Loucy (cell line): ENCODE measurements around the gene BCHE.

Experiments
- H2AFZ ChIP-seq: fragments of 200-600 bp; sonication (generic); 2 replicates; pipeline ENCODE4 v1.6.0; 2016; ENCODE audit warnings: antibody characterized with exemption, mild to moderate bottlenecking, low read length, moderate library complexity
- H3F3A ChIP-seq: fragments of 200-600 bp; 2 replicates; pipeline ENCODE4 v1.6.0; 2016; ENCODE audit warnings: antibody characterized with exemption, low read depth, mild to moderate bottlenecking
- H3K27me3 ChIP-seq: fragments of 200-600 bp; sonication (generic); 2 replicates; pipeline ENCODE4 v1.6.1; 2014; ENCODE audit warnings: low read length, mild to moderate bottlenecking; ENCODE audit not compliant: insufficient read depth, poor library complexity, severe bottlenecking
- H3K36me3 ChIP-seq: fragments of 200-600 bp; sonication (generic); 2 replicates; pipeline ENCODE4 v1.6.1; 2016; ENCODE audit warnings: low read length; ENCODE audit not compliant: insufficient read depth
- H3K4me1 ChIP-seq: fragments of 200-600 bp; sonication (generic); 2 replicates; pipeline ENCODE4 v1.5.1; 2014; ENCODE audit warnings: low read length, mild to moderate bottlenecking; ENCODE audit not compliant: insufficient read depth, poor library complexity, severe bottlenecking
- H3K4me2 ChIP-seq: fragments of 200-600 bp; sonication (generic); 2 replicates; pipeline ENCODE4 v1.6.0; 2014; ENCODE audit warnings: antibody characterized with exemption, low read length, low read depth, mild to moderate bottlenecking; ENCODE audit not compliant: poor library complexity, severe bottlenecking
- H3K4me3 ChIP-seq: fragments of 200-600 bp; sonication (generic); 2 replicates; pipeline ENCODE4 v1.5.1; 2014; ENCODE audit warnings: low read length, mild to moderate bottlenecking, mixed read lengths; ENCODE audit not compliant: poor library complexity, severe bottlenecking
- H3K79me2 ChIP-seq: fragments of 200-600 bp; sonication (generic); 2 replicates; pipeline ENCODE4 v1.6.1; 2014; ENCODE audit warnings: low read length; ENCODE audit not compliant: insufficient read depth
- H3K9ac ChIP-seq: fragments of 200-600 bp; sonication (generic); 2 replicates; pipeline ENCODE4 v1.6.0; 2014; ENCODE audit warnings: mild to moderate bottlenecking, low read depth, low read length, moderate library complexity; ENCODE audit not compliant: poor library complexity, severe bottlenecking
- H3K9me2 ChIP-seq: fragments of 200-600 bp; sonication (generic); replicated peaks from 2 replicates; pipeline ENCODE4 v1.6.1; 2016; ENCODE audit warnings: low read depth, low read length, mixed read lengths
- H3K9me3 ChIP-seq: fragments of 200-600 bp; sonication (generic); 2 replicates; pipeline ENCODE4 v1.6.1; 2014; ENCODE audit warnings: mild to moderate bottlenecking, antibody characterized with exemption, low read length, low read depth; ENCODE audit not compliant: insufficient read depth
- H4K20me1 ChIP-seq: fragments of 200-600 bp; sonication (generic); 2 replicates; pipeline ENCODE4 v1.6.0; 2014; ENCODE audit warnings: antibody characterized with exemption, low read length, mild to moderate bottlenecking; ENCODE audit not compliant: insufficient read depth, poor library complexity, severe bottlenecking
- EZH2phosphoT487 ChIP-seq: fragments of 200-600 bp; IDR thresholded peaks from 2 replicates; pipeline ENCODE4 v1.6.1; 2018; ENCODE audit warnings: antibody characterized with exemption, mild to moderate bottlenecking, moderate library complexity, borderline replicate concordance
- TF ChIP-seq, protein P1 (sequence below): fragments of 200-600 bp; sonication (generic); conservative IDR thresholded peaks from 2 replicates; pipeline ENCODE4 v1.5.1; 2014; ENCODE audit warnings: mild to moderate bottlenecking, antibody characterized with exemption, low read length

The BCHE gene

DNA sequence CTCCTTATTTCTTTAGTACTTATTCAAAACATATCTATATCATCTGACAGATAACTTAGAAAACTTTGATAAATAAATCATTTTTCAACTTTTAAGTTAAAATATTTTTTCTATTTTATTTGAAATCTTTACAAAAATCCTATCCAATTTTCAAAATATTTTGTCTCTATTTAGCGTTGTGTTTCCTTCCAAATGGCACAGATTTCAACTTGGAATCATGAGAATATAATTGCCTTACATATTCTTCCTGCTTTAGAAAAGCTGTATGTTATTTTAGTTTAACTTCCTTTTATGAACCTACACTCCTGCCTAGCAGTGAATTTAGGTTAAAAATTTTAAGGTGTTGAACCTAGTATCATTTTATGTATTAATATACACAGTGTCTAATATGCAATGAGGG lies 38.2 kb downstream of the BCHE start:
- Histone ChIP-seq H3K9ac (no peak overlapping the region), H2AFZ (no peak overlapping the region), H3K4me3 (no peak overlapping the region), H3K9me3 (no peaks in the 10 kb centered on the region), H3K79me2 (no peaks in the 10 kb centered on the region), H3K27me3 (no peaks in the 10 kb centered on the region), H3K9me2 (no peaks in the 10 kb centered on the region), H3K4me2 (no peak overlapping the region), H3F3A (no peaks in the 10 kb centered on the region), H4K20me1 (no peaks in the 10 kb centered on the region), H3K36me3 (no peaks in the 10 kb centered on the region), H3K4me1 (no peaks in the 10 kb centered on the region)
- no peak for TF ChIP-seq EZH2phosphoT487
- TF ChIP-seq, protein P1, sequence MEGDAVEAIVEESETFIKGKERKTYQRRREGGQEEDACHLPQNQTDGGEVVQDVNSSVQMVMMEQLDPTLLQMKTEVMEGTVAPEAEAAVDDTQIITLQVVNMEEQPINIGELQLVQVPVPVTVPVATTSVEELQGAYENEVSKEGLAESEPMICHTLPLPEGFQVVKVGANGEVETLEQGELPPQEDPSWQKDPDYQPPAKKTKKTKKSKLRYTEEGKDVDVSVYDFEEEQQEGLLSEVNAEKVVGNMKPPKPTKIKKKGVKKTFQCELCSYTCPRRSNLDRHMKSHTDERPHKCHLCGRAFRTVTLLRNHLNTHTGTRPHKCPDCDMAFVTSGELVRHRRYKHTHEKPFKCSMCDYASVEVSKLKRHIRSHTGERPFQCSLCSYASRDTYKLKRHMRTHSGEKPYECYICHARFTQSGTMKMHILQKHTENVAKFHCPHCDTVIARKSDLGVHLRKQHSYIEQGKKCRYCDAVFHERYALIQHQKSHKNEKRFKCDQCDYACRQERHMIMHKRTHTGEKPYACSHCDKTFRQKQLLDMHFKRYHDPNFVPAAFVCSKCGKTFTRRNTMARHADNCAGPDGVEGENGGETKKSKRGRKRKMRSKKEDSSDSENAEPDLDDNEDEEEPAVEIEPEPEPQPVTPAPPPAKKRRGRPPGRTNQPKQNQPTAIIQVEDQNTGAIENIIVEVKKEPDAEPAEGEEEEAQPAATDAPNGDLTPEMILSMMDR = no peak

DNA sequence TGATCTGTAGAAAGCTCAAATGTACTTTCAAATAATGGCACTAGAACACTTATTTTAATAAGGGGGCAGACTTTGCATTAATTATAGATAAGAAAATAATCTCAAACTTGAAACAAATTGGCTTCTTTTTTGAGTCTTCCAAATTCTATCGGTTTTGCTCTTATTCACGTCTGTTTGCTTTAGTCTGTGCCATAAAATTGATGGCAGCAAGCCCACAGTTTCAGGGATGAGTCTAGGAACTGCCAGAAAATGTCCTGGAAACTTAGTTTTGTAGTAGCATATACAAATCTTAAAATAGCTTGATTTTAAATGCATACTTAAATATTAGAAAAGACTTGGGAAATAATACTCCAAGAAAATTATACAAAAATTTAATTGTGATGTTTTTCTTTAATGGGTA lies 39.7 kb downstream of the BCHE start:
- Histone ChIP-seq H3K79me2 (no peaks in the 10 kb centered on the region), H3K4me2 (no peak overlapping the region), H3K27me3 (no peaks in the 10 kb centered on the region), H3K9me2 (no peaks in the 10 kb centered on the region), H2AFZ (no peak overlapping the region), H3K36me3 (no peaks in the 10 kb centered on the region), H3K4me1 (no peaks in the 10 kb centered on the region), H3K4me3 (no peak overlapping the region), H3F3A (no peaks in the 10 kb centered on the region), H3K9ac (no peak overlapping the region), H4K20me1 (no peaks in the 10 kb centered on the region), H3K9me3 (no peaks in the 10 kb centered on the region)
- TF ChIP-seq, protein P1 = no peak
- TF ChIP-seq EZH2phosphoT487 = no peak

DNA sequence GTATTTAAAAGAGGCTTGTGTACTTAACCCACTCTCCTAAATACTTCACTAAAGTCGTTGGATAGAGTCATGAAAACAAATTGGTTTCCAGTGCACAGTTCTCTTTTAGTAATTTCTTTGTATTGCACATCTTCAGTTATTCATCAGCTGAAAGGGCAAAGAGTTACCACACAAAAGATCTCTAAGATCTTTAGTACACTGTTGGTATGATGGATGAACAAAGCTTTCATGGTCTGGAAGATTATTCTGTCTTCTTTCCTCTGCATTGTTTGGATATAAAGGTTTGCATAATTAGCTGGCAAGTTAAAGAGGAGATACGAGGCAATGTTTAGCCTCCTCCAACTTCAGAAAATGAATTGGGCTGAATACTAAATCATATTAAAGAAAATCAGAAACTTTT lies 40.5 kb downstream of the BCHE start:
- Histone ChIP-seq H3K27me3 (no peaks in the 10 kb centered on the region), H2AFZ (no peak overlapping the region), H3K9me2 (no peaks in the 10 kb centered on the region), H3K4me1 (no peaks in the 10 kb centered on the region), H3K9me3 (no peaks in the 10 kb centered on the region), H4K20me1 (no peaks in the 10 kb centered on the region), H3K9ac (no peak overlapping the region), H3F3A (no peaks in the 10 kb centered on the region), H3K79me2 (no peaks in the 10 kb centered on the region), H3K4me3 (no peak overlapping the region), H3K4me2 (no peak overlapping the region), H3K36me3 (no peaks in the 10 kb centered on the region)
- TF ChIP-seq, protein P1 = no peak
- TF ChIP-seq EZH2phosphoT487 = no peak
